C4-2B (cell line): Measurements from ENCODE around the gene ROR1.

Source experiments
- H3K27ac ChIP-seq: fragments of 450-650 bp; 2 replicates; pipeline ENCODE4 v1.5.1; 2017
- CTCF ChIP-seq: fragments of 450-650 bp; conservative IDR thresholded peaks from 2 replicates; pipeline ENCODE4 v1.5.1; 2017; ENCODE audit warnings: mild to moderate bottlenecking
- ZFX ChIP-seq: fragments of 450-650 bp; IDR thresholded peaks from 2 replicates; pipeline ENCODE4 v1.6.1; 2017

Gene ROR1

GRCh38 chr1:64124704-64125440 is 351.1 kb downstream of the ROR1 start:
- H3K27ac ChIP-seq: no peak overlapping the region
- no peak for TF ChIP-seq CTCF
- TF ChIP-seq ZFX: no peak

GRCh38 chr1:64126581-64126980 is 352.8 kb downstream of the ROR1 start:
- TF ChIP-seq ZFX: no peak
- no peak for TF ChIP-seq CTCF
- no peak overlapping the region for H3K27ac ChIP-seq

GRCh38 chr1:64127297-64127696 is 353.5 kb downstream of the ROR1 start:
- H3K27ac ChIP-seq: no peak overlapping the region
- TF ChIP-seq CTCF (no peak), ZFX (no peak)

- H3K27ac ChIP-seq: no peak overlapping the region
- TF ChIP-seq ZFX (no peak), CTCF (no peak)
These were observed 355.9 kb downstream of the ROR1 start for GRCh38 chr1:64129701-64130100.

- TF ChIP-seq ZFX (no peak), CTCF (no peak)
- H3K27ac ChIP-seq: no peak overlapping the region
These were observed 357.3 kb downstream of the ROR1 start for GRCh38 chr1:64131155-64131554.

- TF ChIP-seq CTCF: no peak
- TF ChIP-seq ZFX: no peak
- H3K27ac ChIP-seq: no peak overlapping the region
These were observed 359.2 kb downstream of the ROR1 start for GRCh38 chr1:64133036-64133435.

GRCh38 chr1:64135462-64136223 is 361.8 kb downstream of the ROR1 start:
- no peak overlapping the region for H3K27ac ChIP-seq
- TF ChIP-seq ZFX: no peak
- TF ChIP-seq CTCF: no peak
